Stimulated activated CD4-positive, alpha-beta T cell treated with anti-CD3 and anti-CD28 coated beads, Interleukin-1b, Interleukin-23, amount 100 ng/mL, for 48 hours (primary cell): ENCODE data around the gene STX3.
"Not testable (repeated sequence)": the region's sequence is repeated elsewhere in the genome, so short reads cannot be mapped to it uniquely, and the experiment has no call there.

ENCODE experiments used
- DNase-seq: peaks from one replicate; pipeline ENCODE4 v3.0.0-alpha.2; 2020

STX3 gene

GRCh38 chr11:59794417-59794816, 39.2 kb downstream of the STX3 start:
- no peak for DNase-seq

- DNase-seq = no peak
These were observed 45.3 kb downstream of the STX3 start for GRCh38 chr11:59800390-59801025.

- no peak for DNase-seq
These were observed 46.1 kb downstream of the STX3 start for GRCh38 chr11:59801160-59801706.

GRCh38 chr11:59801981-59802638, 46.9 kb downstream of the STX3 start:
- no peak for DNase-seq

GRCh38 chr11:59802639-59803176, 47.5 kb downstream of the STX3 start:
- DNase-seq = peak; percentile 12

GRCh38 chr11:59804061-59804460, 48.9 kb downstream of the STX3 start:
- no peak for DNase-seq

GRCh38 chr11:59807047-59807610, 52.0 kb downstream of the STX3 start:
- DNase-seq = no peak

GRCh38 chr11:59810189-59810910, 55.2 kb downstream of the STX3 start, which contains the start of gene MRPL16:
MRPL16 (minus strand) TSS chr11:59810778; CDS start chr11:59810658, 120 bp downstream.
- peak; percentile 93 for DNase-seq

GRCh38 chr11:59810911-59811259, 55.7 kb downstream of the STX3 start:
- DNase-seq = no peak

GRCh38 chr11:59812220-59812619, 57.0 kb downstream of the STX3 start:
- DNase-seq = no peak

GRCh38 chr11:59813364-59813763, 58.2 kb downstream of the STX3 start:
- DNase-seq = no peak

GRCh38 chr11:59814021-59814420, 58.8 kb downstream of the STX3 start:
- DNase-seq = no peak

GRCh38 chr11:59815754-59816153, 60.6 kb downstream of the STX3 start:
- DNase-seq = no peak

GRCh38 chr11:59816434-59816833, 61.3 kb downstream of the STX3 start:
- not testable (repeated sequence) for DNase-seq

- DNase-seq = no peak
These were observed 63.4 kb downstream of the STX3 start for GRCh38 chr11:59818572-59818971.

- DNase-seq = peak; percentile 10
These were observed 67.9 kb downstream of the STX3 start for GRCh38 chr11:59822989-59823566.

- no peak for DNase-seq
These were observed 74.2 kb downstream of the STX3 start for GRCh38 chr11:59829358-59829757.

- no peak for DNase-seq
These were observed 78.4 kb downstream of the STX3 start for GRCh38 chr11:59833602-59834001.

- DNase-seq = no peak
These were observed 84.4 kb downstream of the STX3 start for GRCh38 chr11:59839615-59840014.

- no peak for DNase-seq
These were observed 86.3 kb downstream of the STX3 start for GRCh38 chr11:59841514-59841913.

- no peak for DNase-seq
These were observed 87.1 kb downstream of the STX3 start for GRCh38 chr11:59842316-59842715.

GRCh38 chr11:59845399-59845798, 90.2 kb downstream of the STX3 start, which contains the start of gene CBLIF:
CBLIF (minus strand) TSS chr11:59845499; CDS start chr11:59845453, 46 bp downstream.
- DNase-seq = no peak

- no peak for DNase-seq
These were observed 91.4 kb downstream of the STX3 start for GRCh38 chr11:59846556-59846955.
